Muscle layer of duodenum (tissue), 2 donors: Measurements from ENCODE around the gene EEF1AKMT1.
"Not testable (repeated sequence)": the region's sequence is repeated elsewhere in the genome, so short reads cannot be mapped to it uniquely, and the experiment has no call there.

Experiments used
- H3K27ac ChIP-seq: one replicate; pipeline ENCODE4 v1.7.0; 2013; ENCODE audit warnings: mild to moderate bottlenecking, low read length
- H3K27me3 ChIP-seq: one replicate; pipeline ENCODE4 v1.7.0; 2013; ENCODE audit warnings: low read depth, mild to moderate bottlenecking, control low read depth, low read length
- H3K36me3 ChIP-seq, 2 donors: one replicate each; pipeline ENCODE4 v1.7.0; 2013; ENCODE audit warnings: low read length in 2 of 2, control low read depth in 1 of 2, mild to moderate bottlenecking in 1 of 2; ENCODE audit not compliant: insufficient read depth in 2 of 2, control insufficient read depth in 1 of 2
- H3K4me1 ChIP-seq, 2 donors: one replicate each; pipeline ENCODE4 v1.7.0; 2013; ENCODE audit warnings: low read length in 2 of 2, mild to moderate bottlenecking in 2 of 2, control low read depth in 1 of 2, moderate library complexity in 1 of 2; ENCODE audit not compliant: insufficient read depth in 2 of 2, control insufficient read depth in 1 of 2
- H3K4me3 ChIP-seq, 2 donors: one replicate each; pipeline ENCODE4 v1.7.0; 2013; ENCODE audit warnings: low read length in 2 of 2, low read depth in 1 of 2, mild to moderate bottlenecking in 1 of 2
- H3K9me3 ChIP-seq, 2 donors: one replicate each; pipeline ENCODE4 v1.7.0; 2013; ENCODE audit warnings: low read length in 2 of 2, control low read depth in 1 of 2, mild to moderate bottlenecking in 1 of 2; ENCODE audit not compliant: control insufficient read depth in 1 of 2
- donor health status: healthy.

The EEF1AKMT1 gene

DNA sequence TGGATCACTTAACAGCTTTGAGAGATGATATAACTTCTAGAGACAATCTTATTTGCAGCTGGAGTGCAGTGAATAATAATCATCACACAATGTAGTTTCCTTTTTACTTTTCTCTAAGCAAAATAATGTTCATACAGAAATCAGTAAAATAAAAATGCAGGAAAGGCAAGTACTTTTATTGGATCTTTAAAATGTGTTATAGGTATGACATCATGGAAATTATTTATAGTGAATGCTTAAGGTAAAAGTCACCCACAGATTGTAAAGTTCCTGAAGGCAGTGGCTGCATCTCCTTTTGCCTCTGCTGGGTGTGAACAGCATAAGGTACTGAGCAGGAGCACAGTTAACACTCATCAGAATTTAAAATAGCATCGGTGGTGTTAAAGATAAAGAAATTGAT lies 87.6 kb downstream of the EEF1AKMT1 start:
- H3K27me3 ChIP-seq, result no peaks in the 10 kb centered on the region
- H3K9me3 ChIP-seq, result no peaks in the 10 kb centered on the region
- peaks cover 0 to 6% of the 10 kb centered on the region in 2 donors for H3K36me3 ChIP-seq
- H3K27ac ChIP-seq, result no peak overlapping the region
- H3K4me3 ChIP-seq, result no peak overlapping the region
- no peaks in the 10 kb centered on the region for H3K4me1 ChIP-seq

DNA sequence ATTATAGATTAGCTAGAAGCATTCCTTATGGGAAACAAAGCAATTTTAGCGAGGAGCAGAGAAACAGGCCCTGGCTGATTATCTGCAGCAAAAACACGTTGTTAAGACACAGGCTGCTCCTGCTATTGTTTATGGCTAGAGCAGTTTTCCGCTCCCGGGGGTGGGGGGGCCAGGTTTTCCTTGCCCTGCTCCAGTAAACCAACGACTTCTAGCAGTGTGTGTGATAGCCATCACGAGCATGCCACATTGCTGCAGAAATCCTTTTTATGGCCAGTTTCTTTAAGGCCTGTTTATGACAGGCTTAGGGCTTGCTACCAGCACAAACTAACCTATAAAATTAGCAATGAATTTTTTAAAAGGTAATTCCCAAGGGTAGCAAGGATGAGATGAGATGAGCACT lies 88.7 kb downstream of the EEF1AKMT1 start:
- H3K9me3 ChIP-seq, result no peaks in the 10 kb centered on the region
- no peaks in the 10 kb centered on the region for H3K4me1 ChIP-seq
- H3K4me3 ChIP-seq, result no peak overlapping the region
- no peaks in the 10 kb centered on the region for H3K27me3 ChIP-seq
- no peaks in the 10 kb centered on the region for H3K36me3 ChIP-seq
- no peak overlapping the region for H3K27ac ChIP-seq

DNA sequence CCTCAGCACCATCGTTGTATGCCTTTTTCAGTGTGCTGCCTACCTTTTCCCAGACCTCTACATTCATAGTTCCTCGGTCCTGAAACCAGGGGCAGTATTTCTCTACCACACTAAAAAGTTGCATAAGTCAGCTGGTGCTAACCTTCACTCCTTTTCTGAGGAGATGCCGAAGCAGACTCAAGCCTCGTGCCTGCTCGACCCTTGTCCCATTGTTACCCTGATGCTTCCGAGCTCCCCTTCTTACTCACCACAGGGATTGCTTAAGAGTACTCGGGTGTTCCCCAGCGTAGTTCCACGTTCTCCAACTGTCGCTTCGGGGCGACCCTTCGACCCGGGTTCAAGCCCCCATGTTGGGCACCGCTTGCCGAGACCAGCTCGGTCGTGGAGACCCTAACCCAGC lies 89.2 kb downstream of the EEF1AKMT1 start:
- Histone ChIP-seq H3K36me3 (peaks cover 0 to 4% of the 10 kb centered on the region in 2 donors), H3K27ac (no peak overlapping the region), H3K4me3 (no peak overlapping the region), H3K4me1 (no peaks in the 10 kb centered on the region), H3K27me3 (no peaks in the 10 kb centered on the region), H3K9me3 (no peaks in the 10 kb centered on the region)

DNA sequence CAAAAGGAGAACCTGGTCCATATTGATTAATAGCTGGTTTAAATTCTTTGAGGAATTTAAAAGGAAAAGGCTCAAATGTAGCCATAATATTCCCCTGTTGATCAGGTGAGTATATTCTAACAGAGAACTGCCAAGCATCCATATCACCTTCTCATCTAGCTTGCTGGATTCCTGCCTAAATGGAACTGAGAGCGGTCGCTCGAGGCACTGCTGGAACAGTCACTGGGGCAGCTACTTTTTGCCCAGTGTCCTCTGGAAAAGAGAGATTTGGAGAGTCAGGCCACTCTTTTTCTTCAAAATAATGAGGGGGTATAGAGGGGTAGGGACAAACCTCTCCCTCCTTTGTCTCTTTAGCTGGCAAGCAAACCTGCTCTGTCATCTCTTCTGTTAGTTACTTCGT lies 89.7 kb downstream of the EEF1AKMT1 start:
- Histone ChIP-seq H3K4me1 (no peaks in the 10 kb centered on the region), H3K4me3 (no peak overlapping the region), H3K27ac (no peak overlapping the region), H3K9me3 (no peaks in the 10 kb centered on the region), H3K27me3 (no peaks in the 10 kb centered on the region), H3K36me3 (peaks cover 0 to 4% of the 10 kb centered on the region in 2 donors)

DNA sequence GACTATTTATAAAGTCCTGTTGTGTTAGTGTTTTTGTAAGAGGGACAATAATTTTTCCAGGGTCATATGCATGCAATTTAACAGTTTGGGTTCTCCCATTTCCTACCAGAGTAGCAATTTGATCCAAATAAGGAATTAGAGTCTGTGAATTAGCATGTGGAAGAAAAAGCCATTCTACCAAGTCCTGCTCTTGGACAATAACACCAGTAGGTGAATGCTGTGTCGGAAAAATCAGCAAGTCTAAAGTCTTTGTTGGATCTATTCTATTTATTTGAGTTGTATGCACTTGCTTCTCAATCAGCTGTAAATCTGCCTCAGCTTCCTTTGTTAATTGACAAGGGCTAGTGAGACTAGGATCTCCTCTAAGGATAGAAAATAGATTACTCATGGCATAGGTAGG lies 91.7 kb downstream of the EEF1AKMT1 start:
- H3K9me3 ChIP-seq, result no peaks in the 10 kb centered on the region
- H3K27ac ChIP-seq, result no peak overlapping the region
- H3K36me3 ChIP-seq, result peaks cover 0 to 4% of the 10 kb centered on the region in 2 donors
- no peaks in the 10 kb centered on the region for H3K4me1 ChIP-seq
- H3K27me3 ChIP-seq, result no peaks in the 10 kb centered on the region
- H3K4me3 ChIP-seq, result no peak overlapping the region

DNA sequence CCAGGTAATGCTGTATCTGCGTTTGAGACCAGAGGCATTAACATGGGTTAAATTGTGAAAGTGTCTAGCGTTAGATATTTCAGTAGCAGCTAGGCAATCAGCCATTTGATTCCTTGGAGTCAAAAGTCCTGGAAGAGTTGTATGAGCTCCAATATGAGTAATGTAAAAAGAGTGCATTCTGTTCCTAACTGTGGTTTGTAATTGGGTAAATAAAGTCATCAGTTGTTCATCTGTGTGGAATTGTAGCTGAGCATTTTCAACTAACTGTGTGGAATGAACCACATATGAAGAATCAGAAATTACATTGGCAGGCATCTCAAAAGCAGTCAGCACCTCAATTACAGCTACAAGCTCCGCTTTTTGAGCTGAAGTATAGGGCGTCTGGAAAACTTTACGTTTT lies 92.3 kb downstream of the EEF1AKMT1 start:
- H3K36me3 ChIP-seq, H3K4me1 ChIP-seq, H3K27me3 ChIP-seq, H3K4me3 ChIP-seq, H3K9me3 ChIP-seq, H3K27ac ChIP-seq: not testable (repeated sequence)

DNA sequence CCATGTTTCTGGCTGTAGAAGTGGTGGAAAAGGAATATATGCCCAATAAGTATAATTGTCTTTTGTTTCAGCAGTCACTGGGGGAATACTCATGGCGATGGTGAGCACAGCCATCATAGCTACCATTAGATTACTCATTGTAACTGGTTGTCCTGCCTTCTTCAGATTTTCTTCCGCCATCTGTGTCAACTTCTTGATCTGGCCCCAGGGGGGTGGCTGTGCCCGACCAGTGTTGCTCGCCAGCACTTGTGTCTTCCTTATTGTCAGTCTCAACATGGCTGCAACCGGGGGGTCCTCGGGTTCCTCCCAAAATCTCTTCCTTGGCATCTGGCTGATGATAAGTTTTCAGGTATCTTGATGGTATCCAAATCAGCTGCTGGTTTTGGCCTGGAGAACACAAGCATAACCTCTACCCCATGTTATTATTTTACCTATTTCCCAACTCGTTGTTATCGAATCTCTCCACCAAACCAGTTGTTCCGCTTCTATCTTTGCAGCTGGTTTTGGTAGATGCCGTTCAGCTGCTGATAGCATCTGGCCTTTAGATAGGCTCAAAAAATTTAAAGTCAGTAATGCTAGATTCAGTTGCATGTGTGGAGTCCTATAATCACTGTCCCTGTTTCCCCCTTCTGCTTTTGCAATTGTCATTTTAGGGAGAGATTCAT lies 93.2 kb downstream of the EEF1AKMT1 start:
- H3K36me3 ChIP-seq, result peaks cover 7 to 13% of the 10 kb centered on the region in 2 donors
- no peak overlapping the region for H3K27ac ChIP-seq
- H3K4me3 ChIP-seq, result no peak overlapping the region
- no peaks in the 10 kb centered on the region for H3K27me3 ChIP-seq
- H3K4me1 ChIP-seq, result no peaks in the 10 kb centered on the region
- H3K9me3 ChIP-seq, result no peaks in the 10 kb centered on the region

DNA sequence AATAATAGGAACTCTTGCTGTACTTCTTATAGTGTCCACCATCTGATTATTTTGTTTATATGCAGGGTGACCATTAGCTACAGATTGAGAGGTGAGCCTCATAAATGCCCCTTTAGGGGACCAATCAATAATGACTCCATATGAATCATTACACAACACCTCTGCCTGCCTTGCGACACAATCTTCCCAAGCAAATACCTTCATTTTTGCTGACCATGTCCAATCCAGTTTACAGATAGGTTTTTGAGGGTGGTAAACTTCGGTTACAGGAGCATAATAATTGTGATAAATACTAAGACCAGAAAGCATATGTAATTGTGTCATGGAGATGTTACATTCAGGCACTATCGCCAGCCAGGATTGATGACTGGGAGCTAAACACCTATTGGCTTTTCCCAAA lies 93.9 kb downstream of the EEF1AKMT1 start:
- no peak overlapping the region for H3K4me3 ChIP-seq
- H3K4me1 ChIP-seq, result no peaks in the 10 kb centered on the region
- no peak overlapping the region for H3K27ac ChIP-seq
- H3K27me3 ChIP-seq, result no peaks in the 10 kb centered on the region
- H3K36me3 ChIP-seq, result peaks cover 13 to 14% of the 10 kb centered on the region in 2 donors
- H3K9me3 ChIP-seq, result no peaks in the 10 kb centered on the region
